ENCODE measurements around the gene IGLON5.
A peak's percentile ranks its signal among the peaks of the same experiment; 100 is the strongest.

The IGLON5 gene

GRCh38 chr19:51338563-51339312 is 27.3 kb downstream of the IGLON5 start:
- no peaks in the 10 kb centered on the region for H4K20me1 ChIP-seq (ENCODE audit: low read depth, low read length)
- H3K4me3 ChIP-seq (ENCODE audit: insufficient read depth, low read length, poor library complexity, severe bottlenecking) = peak overlapping the region; percentile 63
- no peak overlapping the region for H3K27ac ChIP-seq (ENCODE audit: low read depth, low read length)
- H3K27me3 ChIP-seq (ENCODE audit: low read length) = no peaks in the 10 kb centered on the region
- H3K9ac ChIP-seq (ENCODE audit: low read length) = peak overlapping the region; percentile 51
- H3K9me3 ChIP-seq (ENCODE audit: insufficient read depth, low read length) = no peaks in the 10 kb centered on the region
- peak overlapping the region; percentile 88 for H2AFZ ChIP-seq (ENCODE audit: low read depth, low read length, severe bottlenecking)
- H3K4me2 ChIP-seq (ENCODE audit: low read depth, low read length, poor library complexity, severe bottlenecking) = peak overlapping the region; percentile 92
- no peaks in the 10 kb centered on the region for H3K9me2 ChIP-seq (replicated peaks; ENCODE audit: insufficient read depth, low read length)
- H3K36me3 ChIP-seq (ENCODE audit: low read length) = no peaks in the 10 kb centered on the region
- no peaks in the 10 kb centered on the region for H3K79me2 ChIP-seq (ENCODE audit: insufficient read depth, low read length)
- TF ChIP-seq CTCF (IDR thresholded peaks at IDR 0.05; ENCODE audit: insufficient read depth, low read length, poor library complexity, severe bottlenecking) = peak; percentile 96
- no peak for TF ChIP-seq EZH2phosphoT487 (conservative IDR thresholded peaks at IDR 0.05; ENCODE audit: low read length)
- H3F3A ChIP-seq (ENCODE audit: insufficient read depth) = no peaks in the 10 kb centered on the region

- Histone ChIP-seq H3K27me3 (ENCODE audit: low read length) (no peaks in the 10 kb centered on the region), H3K27ac (ENCODE audit: low read depth, low read length) (no peak overlapping the region), H3K9ac (ENCODE audit: low read length) (peak overlapping the region; percentile 51), H3F3A (ENCODE audit: insufficient read depth) (no peaks in the 10 kb centered on the region), H4K20me1 (ENCODE audit: low read depth, low read length) (no peaks in the 10 kb centered on the region), H3K9me2 (replicated peaks; ENCODE audit: insufficient read depth, low read length) (no peaks in the 10 kb centered on the region), H3K4me2 (ENCODE audit: low read depth, low read length, poor library complexity, severe bottlenecking) (peak overlapping the region; percentile 92), H3K36me3 (ENCODE audit: low read length) (no peaks in the 10 kb centered on the region), H3K4me3 (ENCODE audit: insufficient read depth, low read length, poor library complexity, severe bottlenecking) (peak overlapping the region; percentile 63), H3K9me3 (ENCODE audit: insufficient read depth, low read length) (no peaks in the 10 kb centered on the region), H2AFZ (ENCODE audit: low read depth, low read length, severe bottlenecking) (peak overlapping the region; percentile 88), H3K79me2 (ENCODE audit: insufficient read depth, low read length) (no peaks in the 10 kb centered on the region)
- TF ChIP-seq CTCF (IDR thresholded peaks at IDR 0.05; ENCODE audit: insufficient read depth, low read length, poor library complexity, severe bottlenecking) = no peak
- TF ChIP-seq EZH2phosphoT487 (conservative IDR thresholded peaks at IDR 0.05; ENCODE audit: low read length) = no peak
These were observed 27.9 kb downstream of the IGLON5 start for GRCh38 chr19:51339313-51339686.

GRCh38 chr19:51339687-51340656 is 28.5 kb downstream of the IGLON5 start:
- H3K9me2 ChIP-seq (replicated peaks; ENCODE audit: insufficient read depth, low read length) = no peaks in the 10 kb centered on the region
- H3K9ac ChIP-seq (ENCODE audit: low read length) = peak overlapping the region; percentile 51; the same call in 1 of the 2 replicates
- no peaks in the 10 kb centered on the region for H3K9me3 ChIP-seq (ENCODE audit: insufficient read depth, low read length)
- H3K27me3 ChIP-seq (ENCODE audit: low read length) = no peaks in the 10 kb centered on the region
- peak overlapping the region; percentile 63 for H3K4me3 ChIP-seq (ENCODE audit: insufficient read depth, low read length, poor library complexity, severe bottlenecking)
- H3K4me2 ChIP-seq (ENCODE audit: low read depth, low read length, poor library complexity, severe bottlenecking) = peak overlapping the region; percentile 92
- H3K36me3 ChIP-seq (ENCODE audit: low read length) = no peaks in the 10 kb centered on the region
- no peaks in the 10 kb centered on the region for H3K79me2 ChIP-seq (ENCODE audit: insufficient read depth, low read length)
- TF ChIP-seq CTCF (IDR thresholded peaks at IDR 0.05; ENCODE audit: insufficient read depth, low read length, poor library complexity, severe bottlenecking) = no peak
- TF ChIP-seq EZH2phosphoT487 (conservative IDR thresholded peaks at IDR 0.05; ENCODE audit: low read length) = no peak
- H4K20me1 ChIP-seq (ENCODE audit: low read depth, low read length) = no peaks in the 10 kb centered on the region
- no peak overlapping the region for H3K27ac ChIP-seq (ENCODE audit: low read depth, low read length)
- H2AFZ ChIP-seq (ENCODE audit: low read depth, low read length, severe bottlenecking) = peak overlapping the region; percentile 88
- no peaks in the 10 kb centered on the region for H3F3A ChIP-seq (ENCODE audit: insufficient read depth)

Measured in SU-DHL-6 (cell line).